Regular cardiac myocyte (primary cell): Measurements from ENCODE around the gene EPHB3. TPM values are rescaled to one million over a fixed set of nuclear protein-coding genes. Genes with fewer than 3 reads are reported as not detected.

ENCODE experiments used
- total RNA-seq: library from RNA; depleted of rRNA; stranded (reverse); fragments of >200 nt; gene quantifications from 2 replicates; pipeline ENCODE4 v1.2.3, GENCODE V29; 2014

The EPHB3 gene
- 0.38 and 3.1 TPM in 2 replicates for total RNA-seq

GRCh38 chr3:184561061-184561912, at the start of gene EPHB3:
Gene EPHB3, plus strand, starts transcription at chr3:184561785. Its CDS starts 451 bp downstream, at chr3:184562236.

Other genes with a start within 250 kb of the EPHB3 start
- gene EIF4G1, start 247.2 kb upstream of the EPHB3 start, total RNA-seq = 179 and 389 TPM in 2 replicates
- gene FAM131A, start 224.2 kb upstream of the EPHB3 start, total RNA-seq = 22.0 and 24.5 TPM in 2 replicates
- 1.7 and 3.3 TPM in 2 replicates for gene CLCN2, start 200.2 kb upstream of the EPHB3 start, total RNA-seq
- gene POLR2H, start 200.1 kb upstream of the EPHB3 start, total RNA-seq = 102 and 146 TPM in 2 replicates
- gene THPO, start 183.6 kb upstream of the EPHB3 start, total RNA-seq = under 0.01 and 0.28 TPM in 2 replicates
- gene CHRD, start 181.7 kb upstream of the EPHB3 start, total RNA-seq = 0.96 and 3.1 TPM in 2 replicates
- gene MAGEF1, start 150.3 kb downstream of the EPHB3 start, total RNA-seq = 23.4 and 24.8 TPM in 2 replicates